Right lung (tissue), 5 donors: ENCODE results near the gene ELP4. TPM values are rescaled to one million over a fixed set of nuclear protein-coding genes. Genes with fewer than 3 reads are reported as not detected.

Experiments used
- DNase-seq, 2 donors: peaks; one replicate each; pipeline ENCODE4 v3.0.0-alpha.2; 2013
- polyA plus RNA-seq, 5 donors: library from polyadenylated mRNA; unstranded; fragments of 120-200 nt; gene quantifications; one replicate each; pipeline versions ENCODE4 v1.2.1 to v1.2.3, GENCODE V29; 2013; ENCODE audit warnings: inconsistent platforms in 1 of 5, low replicate concordance in 1 of 5; ENCODE audit not compliant: insufficient read length in 5 of 5, insufficient read depth in 1 of 5

Gene ELP4
- polyA plus RNA-seq, 5 donors = 18.5 to 28.1 (median 25.5) TPM

DNA sequence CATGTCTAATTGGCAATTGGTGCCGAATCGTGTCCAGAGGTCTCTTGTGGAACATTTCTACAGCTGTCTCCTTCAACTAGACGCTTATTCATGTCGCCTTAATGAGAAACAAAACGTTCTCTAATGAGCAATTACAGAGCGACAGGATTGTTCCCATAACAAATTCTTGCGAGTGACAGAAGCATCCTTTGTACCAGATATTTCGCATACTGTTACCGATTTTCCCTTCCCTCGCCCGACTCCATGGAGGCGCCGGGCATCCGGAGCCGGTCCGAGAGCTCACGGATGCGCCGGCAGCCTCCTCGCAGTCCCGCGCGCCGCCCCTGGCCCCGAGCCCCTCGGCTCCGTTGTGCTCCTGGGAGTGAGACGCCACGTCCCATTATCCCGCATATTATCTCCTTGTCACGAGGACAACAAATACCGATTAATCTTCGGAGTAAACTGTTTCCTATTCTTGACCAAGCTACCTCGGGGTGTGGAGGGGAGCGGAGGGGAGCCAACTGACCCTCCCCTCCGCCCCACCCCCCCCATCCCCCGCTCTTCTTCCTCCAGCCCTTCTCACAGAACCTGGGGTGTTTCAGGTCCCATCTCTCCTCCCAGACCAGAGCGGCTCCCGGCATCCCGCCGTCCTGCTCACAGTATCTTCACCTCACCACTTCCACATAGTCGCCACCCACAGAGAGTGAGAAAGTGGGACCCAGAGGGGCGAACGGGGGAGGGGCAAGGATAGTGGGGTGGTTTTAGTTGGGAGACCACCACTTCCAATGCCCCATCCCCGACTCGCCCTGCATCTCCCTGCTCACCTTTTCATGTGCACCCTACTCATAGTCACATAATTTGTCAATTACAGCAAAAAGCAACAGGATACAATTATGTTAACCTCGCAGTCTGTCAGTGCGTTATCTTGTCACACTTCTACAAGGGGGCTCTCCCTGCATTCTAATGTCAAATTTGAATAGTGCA is 290.1 kb downstream of the ELP4 start:
- DNase-seq = no peak

GRCh38 chr11:31800398-31801265 is 291.1 kb downstream of the ELP4 start:
- DNase-seq = no peak

DNA sequence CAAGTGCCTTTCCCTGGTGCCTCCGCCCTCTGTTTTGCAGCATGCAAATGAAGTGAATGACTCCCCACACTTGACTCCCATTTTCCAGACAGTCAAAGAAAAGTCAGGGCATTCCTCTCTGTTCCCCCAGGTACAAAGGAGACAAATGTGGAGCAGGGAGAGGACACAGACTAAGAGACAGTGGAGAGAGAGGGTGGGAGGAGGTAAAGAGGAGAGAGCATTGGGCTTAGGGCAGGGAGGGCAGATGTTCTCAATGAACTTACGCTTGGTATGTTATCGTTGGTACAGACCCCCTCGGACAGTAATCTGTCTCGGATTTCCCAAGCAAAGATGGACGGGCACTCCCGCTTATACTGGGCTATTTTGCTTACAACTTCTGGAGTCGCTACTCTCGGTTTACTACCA is 291.7 kb downstream of the ELP4 start:
- DNase-seq = no peak

- no peak for DNase-seq
Observed at GRCh38 chr11:31802000-31802551, 292.5 kb downstream of the ELP4 start.

DNA sequence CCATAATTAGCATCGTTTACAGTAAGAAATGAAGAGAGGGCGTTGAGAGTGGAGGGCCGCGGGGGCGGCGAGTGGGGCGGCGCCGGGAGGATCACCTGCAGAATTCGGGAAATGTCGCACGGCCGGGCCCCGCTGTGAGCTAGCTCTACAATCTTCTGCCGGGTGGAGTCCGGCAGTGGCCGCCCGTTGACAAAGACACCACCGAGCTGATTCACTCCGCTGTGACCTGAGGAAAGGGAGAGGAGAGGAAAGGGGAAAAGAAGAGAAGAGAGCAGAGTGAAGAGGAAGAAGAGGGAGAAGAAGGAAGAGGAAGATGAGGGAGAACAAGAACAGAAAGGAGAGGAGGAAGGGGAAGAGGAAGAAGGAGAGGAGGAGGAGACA is 293.0 kb downstream of the ELP4 start:
- no peak for DNase-seq

DNA sequence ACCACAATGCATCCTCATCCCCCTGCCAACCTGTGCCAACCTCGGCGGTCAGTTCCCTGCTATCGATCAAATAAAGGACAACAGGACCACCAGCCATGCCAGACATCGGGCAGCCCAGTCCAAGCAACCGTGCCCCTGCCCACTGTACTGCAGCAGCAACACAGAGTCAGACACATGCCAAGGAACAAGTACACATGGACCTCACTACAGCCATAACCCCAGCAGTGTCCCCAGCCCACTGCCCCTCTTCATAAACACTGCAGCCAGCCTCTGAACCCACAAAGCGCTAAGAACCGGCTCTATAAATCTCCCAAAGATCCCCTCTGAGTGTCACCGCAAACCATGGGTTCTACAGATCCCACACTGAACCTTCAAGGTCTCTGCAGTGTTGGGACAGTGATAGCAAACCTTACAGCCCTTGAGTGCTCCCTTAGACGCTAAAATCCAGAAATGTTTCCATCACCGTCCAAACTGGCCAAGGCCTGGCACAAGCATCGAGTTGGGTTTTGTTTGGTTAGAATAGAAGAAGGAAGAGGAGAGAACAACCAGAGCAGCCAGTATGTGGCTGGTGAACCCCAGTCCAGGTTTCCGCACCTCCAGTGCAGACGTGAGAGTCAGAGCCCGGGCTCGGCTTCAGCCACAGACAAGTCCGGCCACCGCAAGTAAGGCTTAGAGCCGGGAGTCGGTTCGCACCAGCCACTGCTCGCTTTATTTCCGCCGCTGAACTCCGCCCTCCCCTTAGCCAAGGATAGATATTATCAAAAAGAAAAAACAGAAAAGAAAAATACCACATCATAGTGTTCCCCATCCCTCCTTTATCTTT is 293.6 kb downstream of the ELP4 start:
- no peak for DNase-seq

DNA sequence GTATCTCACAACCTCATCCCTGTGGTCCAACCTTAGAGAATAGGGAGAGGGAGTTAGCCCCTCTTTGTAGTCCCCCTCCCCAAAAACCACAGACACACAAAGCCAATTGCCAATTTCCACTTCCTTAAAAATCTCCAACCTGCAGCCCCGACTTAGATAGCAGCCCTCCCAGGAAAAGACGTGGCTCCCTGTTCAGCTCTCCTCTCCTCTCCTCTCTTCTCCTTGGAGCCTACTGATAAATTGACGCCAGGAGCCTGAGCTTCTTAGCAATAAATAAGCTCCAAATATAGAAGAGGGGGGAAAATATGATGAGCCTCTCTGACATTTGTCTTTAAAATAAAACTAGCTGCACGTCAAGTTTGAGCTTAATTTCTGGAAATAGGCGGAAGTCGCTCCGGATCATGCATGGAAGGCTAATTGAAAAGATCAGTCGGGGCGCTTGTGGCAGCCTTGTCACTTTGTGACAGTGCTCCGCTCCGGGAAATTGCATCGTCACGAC is 294.3 kb downstream of the ELP4 start:
- DNase-seq = no peak

- DNase-seq = no peak
Observed at GRCh38 chr11:31804312-31805036, 294.9 kb downstream of the ELP4 start.

DNA sequence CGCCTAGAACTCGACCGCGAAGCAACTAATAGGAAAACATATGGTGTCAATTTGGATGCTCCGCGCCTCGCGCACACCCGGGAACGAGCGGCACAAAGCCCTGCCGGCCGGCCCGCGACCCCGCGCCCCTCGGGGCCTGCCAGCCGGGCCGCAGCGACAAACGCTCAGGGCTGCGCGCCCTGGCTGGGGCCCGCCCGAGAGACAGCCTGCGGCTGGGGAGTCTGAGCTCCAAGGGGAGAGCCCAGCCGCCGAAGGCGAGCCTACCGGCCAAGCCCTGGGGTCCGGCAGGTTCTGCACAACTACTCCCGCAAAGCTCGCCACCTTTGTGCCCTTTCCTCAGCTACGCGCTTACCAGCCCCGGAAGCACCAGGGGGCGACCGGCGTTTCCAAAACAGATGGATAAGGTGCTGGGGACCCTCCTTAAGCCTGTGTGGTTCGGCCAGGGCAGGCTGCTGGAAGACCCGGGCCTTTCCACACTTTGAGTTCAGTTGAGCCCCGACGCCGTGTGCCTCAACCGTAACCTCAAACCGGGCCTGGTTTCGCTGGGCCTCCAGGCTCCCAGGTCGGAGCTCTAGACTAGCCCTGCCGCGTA is 295.6 kb downstream of the ELP4 start:
- no peak for DNase-seq

DNA sequence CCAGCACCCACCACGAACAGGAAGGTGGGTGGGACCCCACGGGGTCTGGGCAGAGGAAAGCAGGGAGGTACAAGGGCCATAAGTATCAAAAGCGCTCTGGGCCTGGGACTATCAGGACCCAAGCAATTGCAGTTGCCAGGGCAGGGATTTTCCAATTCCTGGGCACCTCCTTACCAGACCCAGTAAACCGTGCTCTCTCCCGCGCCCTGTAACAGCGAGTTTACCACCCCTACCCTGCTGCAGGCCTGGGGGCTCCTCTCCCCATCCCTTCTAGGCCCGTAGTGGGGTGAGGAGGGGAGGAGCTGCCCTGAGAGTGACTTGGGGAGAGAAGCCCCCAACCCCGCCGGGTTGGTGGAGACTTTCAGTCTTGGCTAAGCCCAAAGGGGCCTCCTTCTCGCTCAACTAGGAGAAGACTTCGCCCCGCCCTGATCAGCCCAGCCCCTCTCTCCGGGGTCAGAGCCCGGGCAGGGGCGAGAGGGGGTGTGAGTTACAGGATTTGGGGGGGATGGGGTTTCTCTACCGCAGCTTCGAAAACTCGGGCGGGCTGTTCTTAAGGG is 296.1 kb downstream of the ELP4 start:
- DNase-seq = no peak

- DNase-seq = no peak
Observed at GRCh38 chr11:31806186-31806927, 296.8 kb downstream of the ELP4 start.

- no peak for DNase-seq
Observed at GRCh38 chr11:31806928-31807798, 297.6 kb downstream of the ELP4 start.

GRCh38 chr11:31807799-31808667 is 298.5 kb downstream of the ELP4 start:
- no peak for DNase-seq

DNA sequence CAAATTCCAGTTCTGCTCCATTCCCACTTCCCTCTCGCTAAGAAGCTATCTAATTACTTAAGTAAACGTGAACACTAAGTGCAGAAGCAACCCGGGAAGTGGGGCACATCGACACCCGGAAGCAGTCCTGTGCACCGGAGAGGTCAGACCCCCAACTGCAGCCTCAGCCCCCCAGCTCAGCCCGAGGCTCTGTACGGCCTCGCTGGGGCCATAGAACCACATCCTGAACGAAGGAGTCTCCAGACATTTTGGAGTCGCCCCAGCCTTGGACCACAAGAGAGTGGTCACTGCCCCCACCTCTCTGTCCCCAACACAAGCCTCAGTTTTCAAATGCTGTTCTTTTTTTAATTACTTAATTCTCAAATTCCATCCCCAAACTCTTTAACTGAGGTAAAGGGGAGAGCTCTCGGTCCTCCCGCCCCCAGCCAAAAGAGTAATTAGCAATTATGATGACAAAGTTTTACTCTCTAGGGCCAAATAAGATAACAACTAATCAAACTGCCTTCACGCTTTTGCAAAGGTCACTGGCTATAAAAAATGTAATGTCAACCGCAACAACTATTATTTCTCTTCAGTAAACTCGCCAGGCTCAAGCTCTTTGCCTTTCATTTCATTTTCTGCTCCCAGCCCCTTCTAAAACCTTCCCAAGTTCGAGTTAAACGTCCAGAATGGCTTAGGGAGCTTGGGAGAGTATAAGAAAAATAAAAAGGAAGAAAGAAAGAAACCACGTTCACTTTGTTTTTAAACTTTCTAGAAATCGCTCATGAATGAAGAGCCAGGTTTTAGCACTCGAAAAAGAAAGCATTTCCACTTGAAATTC is 299.4 kb downstream of the ELP4 start:
- no peak for DNase-seq

GRCh38 chr11:31809541-31809856 is 299.9 kb downstream of the ELP4 start:
- DNase-seq = no peak
